ENCODE data around the gene MRPL17. TPM values are rescaled to one million over a fixed set of nuclear protein-coding genes. Genes with fewer than 3 reads are reported as not detected.
A peak's percentile ranks its signal among the peaks of the same experiment; 100 is the strongest.
"Not testable (repeated sequence)": the region's sequence is repeated elsewhere in the genome, so short reads cannot be mapped to it uniquely, and the experiment has no call there.

The MRPL17 gene
- 75.5 and 91.9 TPM in 2 replicates for total RNA-seq

DNA sequence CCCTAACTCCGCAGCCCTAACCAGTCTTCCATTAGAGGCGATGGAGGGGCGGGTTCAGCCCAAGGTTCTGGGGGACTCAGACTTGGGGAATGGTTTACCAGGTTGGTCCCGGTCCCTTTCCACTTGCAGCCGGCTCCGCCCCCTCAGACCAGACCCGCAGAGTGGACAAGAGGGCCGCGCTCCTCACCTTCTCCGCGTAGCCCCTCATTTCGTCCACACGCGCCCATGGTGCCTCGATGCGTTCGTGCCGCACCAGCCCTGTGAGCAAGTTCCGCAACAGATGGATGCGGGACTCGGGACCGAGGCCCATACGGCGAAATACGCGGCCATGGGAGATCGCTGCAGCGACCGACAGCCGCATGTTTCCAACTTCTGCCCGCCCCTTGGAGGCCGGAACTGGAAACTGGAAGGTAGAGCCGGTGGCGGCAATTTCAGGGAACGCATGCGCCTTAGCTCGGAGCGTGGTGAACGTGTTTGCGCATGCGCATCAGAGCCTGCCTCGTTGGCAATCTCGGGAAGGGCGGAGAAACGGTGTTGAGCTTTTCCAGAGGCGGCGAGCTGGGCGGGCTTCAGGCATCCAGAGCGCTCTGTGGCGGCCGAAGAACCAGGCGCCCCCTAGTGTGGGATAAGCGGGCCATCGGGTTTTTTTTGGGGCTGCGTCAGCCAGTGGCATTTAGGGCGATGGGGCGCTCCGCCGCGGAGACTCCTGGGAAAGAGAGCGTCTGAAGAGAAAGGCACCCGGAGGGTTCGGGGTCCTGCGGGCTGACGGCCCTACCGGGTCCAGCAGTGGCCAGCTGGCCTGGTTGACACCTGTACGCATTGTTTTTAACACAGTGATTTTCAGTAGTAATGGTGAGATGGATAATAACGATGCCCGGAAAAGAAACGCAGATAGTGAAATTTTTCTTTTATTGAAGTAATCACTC is at the start of gene MRPL17:
Gene MRPL17, minus strand, starts transcription at position 405 of the 926 bp plus-strand sequence. Its CDS starts 44 bp downstream, at position 361.
- DNase-seq (ENCODE audit: low read depth, low spot score): peak; percentile 95

DNA sequence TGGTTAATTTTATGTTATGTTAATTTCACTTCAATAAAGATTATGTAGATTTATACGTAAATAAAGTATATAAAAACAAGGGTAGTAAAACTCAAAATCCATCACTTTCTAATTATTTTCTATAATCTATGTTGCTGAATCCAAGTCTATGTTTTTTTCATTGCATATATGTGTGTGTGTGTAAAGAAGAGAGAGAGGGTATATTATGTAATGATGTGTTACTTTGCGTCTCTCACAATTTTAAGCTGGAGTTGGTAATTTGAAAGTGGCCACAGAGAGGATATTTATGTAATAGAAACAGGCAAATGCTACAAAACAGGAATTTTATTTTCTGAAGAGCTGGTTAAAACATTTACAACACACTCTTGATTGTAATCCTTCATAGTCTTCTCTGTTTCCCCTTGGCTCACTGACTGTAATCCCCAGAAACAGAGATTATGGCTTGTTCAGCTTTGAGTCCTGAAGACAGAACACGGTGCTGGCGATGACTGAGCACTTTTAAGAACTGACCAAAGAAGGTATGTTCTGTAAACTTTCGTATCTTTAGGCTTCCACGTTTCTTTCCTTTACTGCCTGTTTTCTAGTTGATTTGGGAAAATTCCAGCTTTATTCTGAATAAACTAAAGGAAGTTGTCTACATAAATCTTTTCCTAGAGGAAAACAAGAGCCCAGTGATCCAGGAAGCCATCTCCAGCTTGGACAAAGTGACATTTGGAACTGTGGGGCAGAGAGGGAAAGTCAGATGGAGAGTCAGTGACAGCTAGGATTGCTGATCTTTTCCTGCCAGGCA is 45.0 kb upstream of the MRPL17 start:
- no peak for DNase-seq (ENCODE audit: low read depth, low spot score)

DNA sequence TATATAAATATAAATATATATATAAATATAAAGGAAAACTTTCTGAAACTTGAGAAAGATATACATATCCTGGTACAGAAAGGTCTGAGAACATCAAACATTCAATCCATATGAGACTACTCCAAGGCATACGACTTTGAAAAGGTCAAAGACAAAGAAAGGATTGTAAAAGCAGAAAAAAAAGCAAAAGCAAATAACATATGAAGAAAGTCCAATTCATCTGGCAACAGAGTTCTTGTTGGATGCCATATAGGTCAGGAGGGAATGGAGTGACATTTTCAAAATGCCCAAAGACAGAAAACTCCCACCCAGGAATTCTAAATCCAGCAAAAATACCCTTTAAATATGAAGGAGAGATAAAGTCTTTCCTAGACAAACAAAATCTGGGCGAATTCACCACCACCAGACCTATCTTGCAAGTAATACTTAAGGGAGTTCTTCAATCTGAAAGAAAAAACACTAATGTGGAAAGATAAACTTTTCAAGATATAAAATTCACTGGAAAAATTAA is 42.3 kb upstream of the MRPL17 start:
- no peak for DNase-seq (ENCODE audit: low read depth, low spot score)

DNA sequence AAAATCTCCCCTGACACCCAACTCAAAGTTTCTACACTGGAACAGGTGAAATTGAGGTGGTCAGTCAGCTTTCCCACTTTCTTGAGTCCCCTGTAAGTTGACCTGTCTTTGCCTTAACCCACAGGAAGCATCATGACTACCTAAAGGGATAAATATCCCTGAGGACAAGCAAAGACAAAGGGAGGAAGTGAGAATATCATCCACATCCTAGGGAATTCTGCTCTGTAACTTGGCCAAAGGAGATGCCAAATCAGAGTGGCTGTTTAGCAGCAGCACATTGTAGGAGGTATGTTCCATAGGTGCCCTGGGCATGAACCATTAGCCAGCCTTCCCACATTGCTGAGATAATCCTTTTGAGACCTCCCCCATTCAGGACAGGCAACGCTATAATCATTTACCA is 40.9 kb upstream of the MRPL17 start:
- no peak for DNase-seq (ENCODE audit: low read depth, low spot score)

DNA sequence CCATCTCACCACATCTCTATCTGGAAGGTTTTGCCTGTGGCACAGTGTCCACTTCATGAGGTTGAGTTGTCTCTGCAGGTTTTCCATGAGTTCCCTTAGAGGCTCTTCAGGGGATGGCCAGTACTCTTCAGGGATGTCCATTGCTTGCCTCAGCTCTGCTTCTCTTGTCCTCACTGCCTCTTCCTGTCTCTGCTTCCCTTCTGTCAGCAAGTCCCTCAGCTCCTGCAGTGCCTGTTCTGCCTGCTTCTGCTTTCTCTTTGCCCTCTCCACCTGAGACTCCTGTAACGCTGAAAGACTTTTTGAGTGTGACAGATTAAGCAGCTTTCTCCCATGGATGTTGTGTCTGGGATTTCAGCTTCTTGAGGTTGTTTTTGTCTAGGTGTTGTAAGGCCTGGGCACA is 38.2 kb upstream of the MRPL17 start:
- DNase-seq (ENCODE audit: low read depth, low spot score): no peak

DNA sequence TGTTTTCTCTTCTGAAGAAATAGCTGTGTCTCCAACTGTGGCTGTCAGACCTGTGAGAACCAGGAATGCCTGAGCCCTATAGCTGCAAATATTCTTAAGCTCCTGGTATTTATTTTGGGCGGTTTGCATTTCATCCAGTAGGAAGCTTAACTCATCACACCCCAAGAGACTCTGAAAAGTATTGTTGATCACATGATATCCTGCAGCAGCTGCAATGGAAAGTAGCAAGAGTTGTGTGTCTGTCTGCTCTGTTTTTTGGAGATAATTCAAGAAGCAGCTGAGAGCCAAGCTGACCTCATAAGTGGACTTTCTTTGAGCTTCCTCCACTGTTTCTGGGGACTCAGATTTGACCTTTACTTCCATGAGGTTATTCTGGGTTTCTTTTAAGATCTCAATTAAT is 36.4 kb upstream of the MRPL17 start:
- no peak for DNase-seq (ENCODE audit: low read depth, low spot score)

DNA sequence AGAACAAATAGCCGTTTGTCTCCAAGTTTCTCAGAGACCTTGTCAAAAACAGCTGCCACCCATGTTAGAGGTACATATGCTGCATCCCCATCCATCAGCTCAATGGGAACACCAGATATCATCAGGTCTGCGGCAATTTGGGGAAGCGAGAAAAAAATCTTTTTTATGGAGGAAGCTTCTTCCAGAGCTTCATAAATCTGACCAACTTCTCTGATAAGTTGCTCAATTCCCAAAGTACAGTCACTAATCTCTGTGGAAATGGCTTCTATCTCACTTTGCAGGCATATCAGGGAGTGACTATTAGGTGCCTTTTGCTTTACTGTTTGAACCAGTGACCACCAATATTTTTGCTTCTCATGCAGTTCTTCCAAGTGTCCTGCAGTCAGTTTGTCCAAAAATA is 34.3 kb upstream of the MRPL17 start:
- no peak for DNase-seq (ENCODE audit: low read depth, low spot score)

DNA sequence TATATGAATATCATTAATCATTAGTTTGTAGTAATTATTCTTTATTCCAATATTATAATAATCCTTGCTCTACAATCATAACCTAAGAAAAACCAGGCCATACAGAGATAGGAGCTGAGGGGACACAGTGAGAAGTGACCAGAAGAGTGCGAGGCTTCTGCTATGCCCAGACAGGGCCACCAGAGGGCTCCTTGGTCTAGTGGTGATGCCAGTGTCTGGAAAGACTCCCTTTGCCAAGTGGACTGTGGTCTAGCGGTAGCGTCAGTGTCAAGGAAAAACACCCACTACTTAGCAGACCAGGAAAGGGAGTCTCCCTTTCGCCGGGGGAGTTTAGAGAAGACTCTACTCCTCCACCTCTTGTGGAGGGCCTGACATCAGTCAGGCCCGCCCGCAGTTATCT is 28.4 kb upstream of the MRPL17 start:
- DNase-seq (ENCODE audit: low read depth, low spot score): not testable (repeated sequence)

DNA sequence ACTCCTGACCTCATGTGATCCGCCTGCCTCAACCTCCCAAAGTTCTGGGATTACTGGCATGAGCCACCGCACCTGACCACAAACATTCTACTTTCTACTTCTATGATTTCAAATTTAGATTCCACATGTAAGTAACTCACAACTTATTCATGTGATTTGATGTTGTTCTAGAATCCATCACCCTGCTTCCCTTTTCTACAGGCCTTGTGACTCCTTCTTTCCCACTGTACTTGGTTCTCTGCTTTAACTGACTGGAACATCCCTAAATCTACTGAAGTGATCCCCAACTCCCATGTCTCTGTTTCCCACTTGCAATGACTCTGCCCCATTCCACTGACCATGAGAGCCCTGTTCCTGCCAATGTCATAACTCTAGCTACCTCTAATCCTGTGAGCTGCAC is 25.7 kb upstream of the MRPL17 start:
- DNase-seq (ENCODE audit: low read depth, low spot score): no peak

DNA sequence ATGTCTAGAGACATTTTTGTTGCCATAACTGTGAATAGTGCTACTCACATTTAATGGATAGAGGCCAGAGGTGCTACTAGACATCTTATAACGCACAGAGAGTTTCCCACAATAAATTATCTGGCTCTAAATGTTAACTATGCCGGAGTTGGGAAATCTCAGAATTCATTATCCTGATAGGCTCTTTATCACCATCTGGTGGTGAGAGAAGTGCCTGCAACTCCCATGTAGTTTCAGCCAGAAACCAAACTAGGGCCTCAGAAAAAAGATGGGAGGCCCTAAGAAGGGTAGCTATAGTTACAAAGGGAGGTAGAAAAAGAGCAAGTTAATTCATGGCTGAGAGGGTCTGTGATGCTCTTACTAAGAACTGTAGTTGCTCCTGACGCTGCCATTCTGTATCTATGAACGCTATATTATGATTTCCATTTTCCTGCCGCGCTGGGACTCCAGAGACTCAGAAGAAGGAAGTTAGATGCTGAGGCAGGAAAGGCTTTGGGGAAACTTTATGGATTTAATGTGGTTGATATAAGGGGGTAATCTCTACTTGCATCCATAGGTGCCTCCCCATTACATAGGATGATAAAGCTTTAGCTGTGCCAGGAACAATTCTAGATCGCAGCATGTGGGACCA is 22.9 kb upstream of the MRPL17 start:
- no peak for DNase-seq (ENCODE audit: low read depth, low spot score)

DNA sequence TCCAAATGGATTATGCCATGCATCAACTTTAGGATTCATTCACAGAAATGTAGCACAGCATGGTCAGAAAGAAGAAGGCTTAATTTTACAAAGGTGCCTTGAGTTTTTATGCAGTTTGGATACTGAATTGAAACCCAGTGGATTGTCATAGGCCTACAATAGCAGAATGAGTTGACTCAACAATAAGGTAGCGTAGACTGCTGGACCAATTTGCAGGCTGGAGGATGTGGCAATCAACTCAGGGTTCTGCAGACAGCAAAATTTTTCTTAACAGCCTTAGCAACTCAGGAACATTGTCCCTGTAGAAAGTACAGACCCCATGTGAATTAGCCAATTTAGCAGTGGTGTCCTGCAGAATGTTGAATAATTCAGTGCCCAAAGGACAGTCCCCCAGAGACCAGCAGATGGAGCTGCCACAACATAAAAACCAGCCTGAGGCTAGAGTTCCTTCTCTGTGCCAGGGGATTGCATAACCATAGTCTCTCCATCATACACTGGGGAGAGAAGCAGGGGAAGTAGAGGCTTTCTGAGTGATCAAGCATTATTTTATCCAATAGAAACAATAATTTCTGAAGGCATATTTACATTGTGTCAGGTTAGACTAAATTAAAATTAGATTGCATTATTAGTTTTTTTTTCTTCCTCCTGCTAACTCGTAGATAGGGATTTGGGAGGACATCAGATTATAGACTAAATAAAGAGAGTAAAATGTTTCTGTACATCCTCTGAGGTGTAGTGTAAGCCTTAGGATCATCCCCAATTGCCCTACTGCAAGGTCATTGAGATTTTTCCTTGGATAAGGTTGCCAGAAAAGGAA is 20.3 kb upstream of the MRPL17 start:
- DNase-seq (ENCODE audit: low read depth, low spot score): no peak

DNA sequence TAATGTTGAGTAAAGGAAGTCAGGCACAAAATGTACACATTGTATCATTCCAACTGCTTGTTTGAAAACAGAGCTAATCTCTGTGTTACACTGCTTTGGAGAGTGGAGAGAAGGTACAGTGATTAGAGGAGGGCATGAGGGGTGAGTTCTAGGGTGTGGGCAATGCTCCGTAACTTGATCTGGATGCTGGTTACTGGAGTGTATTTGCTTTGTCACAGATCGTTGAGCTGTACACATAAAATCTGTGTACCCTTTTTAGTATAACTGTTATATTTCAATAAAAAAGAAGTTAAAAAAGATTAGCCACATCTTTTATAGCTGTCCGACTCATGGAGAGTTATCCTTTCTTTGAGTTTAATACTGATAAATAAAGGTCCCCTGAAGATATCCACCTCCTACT is 18.8 kb upstream of the MRPL17 start:
- not testable (repeated sequence) for DNase-seq (ENCODE audit: low read depth, low spot score)

DNA sequence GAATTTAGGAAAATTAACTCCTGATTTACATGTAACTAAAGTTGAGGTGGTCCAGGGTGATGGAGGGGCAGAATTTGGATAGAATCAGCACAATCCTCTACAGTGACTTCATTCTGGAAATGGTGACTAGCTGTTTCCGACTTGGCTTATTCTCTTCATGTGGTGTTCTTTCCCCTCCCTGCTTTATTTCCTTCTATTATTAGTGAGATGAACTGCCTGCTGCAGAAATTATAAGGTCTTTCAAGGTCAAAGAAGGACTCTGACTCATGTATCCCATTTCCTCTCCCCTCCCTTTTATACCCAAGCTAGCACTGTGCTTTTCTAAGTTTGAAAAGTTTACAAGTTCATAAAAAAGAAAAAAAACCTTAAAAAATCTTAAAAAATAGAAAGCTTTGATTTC is 12.2 kb upstream of the MRPL17 start:
- DNase-seq (ENCODE audit: low read depth, low spot score): peak; percentile 90

DNA sequence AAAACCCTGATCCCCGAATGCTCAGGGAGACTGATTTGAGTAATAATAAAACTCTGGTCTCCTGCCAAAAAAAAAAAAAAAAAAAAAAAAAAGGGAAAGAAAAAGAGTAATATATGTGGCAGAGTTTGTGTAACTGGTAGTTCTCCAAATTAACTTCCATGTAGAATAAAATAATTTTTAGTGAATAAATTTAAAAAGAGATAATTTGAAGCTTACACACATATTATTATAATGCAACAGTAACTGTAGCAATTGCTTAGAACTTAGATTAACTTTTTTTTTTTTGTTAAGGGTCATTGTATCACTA is 11.0 kb upstream of the MRPL17 start:
- DNase-seq (ENCODE audit: low read depth, low spot score): no peak

DNA sequence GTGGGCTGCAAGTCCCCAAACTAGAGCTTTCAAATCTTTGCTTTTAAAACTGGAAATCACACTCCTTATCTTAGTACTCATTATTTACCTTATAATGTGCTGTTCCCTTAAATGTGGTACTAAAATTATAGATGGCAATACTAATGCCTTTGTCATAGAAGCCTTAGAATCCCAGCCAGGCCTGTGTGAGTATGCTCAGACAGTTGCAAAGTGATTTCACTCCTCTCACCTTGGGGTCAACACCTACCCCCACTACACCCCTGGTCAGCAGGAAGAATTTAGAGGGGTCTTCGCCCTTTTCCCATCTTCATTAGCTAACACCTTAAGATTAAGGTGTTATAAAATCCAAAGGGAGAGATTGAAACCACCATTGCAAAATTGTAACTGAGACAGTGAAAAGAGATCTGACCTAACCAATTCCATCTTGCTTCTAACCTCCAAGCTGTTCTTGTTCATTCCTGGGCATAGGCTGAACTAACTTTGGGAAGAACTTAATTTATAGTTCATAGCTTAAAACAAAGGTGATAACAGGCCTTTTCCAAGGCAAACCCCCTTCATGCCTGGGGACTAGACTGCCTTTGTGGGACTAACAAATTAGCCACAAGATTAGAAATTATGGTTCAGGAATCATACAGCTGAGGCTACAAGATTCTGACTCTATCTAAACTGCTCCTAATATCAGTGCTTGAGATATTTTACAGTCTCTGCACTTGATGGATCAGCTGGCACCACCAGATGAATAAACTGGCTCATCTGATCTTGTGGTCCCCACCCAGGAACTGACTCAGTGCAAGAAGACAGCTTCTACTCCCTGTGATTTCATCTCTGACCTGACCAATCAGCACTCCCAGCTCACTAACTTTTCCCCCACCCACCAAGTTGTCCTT is 10.4 kb upstream of the MRPL17 start:
- DNase-seq (ENCODE audit: low read depth, low spot score): no peak

DNA sequence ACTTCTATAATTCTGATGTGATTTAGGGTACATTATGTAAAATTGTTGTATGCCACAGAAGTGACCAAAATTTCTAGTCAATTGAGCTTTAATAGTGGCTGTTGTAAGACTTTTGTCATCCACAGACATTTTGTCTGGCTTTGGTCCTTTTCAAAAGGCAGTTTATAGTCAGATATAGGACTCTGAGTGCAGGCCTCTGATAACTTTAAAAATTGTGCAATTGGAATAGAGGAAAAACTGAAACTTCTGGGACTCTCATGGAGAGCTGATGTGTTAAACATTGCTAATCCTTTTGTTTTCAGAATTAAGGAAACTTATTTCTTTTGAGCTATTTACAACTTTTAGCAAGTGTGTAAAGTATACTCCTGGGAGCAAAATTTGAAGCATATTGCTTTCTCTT is 9.0 kb upstream of the MRPL17 start:
- DNase-seq (ENCODE audit: low read depth, low spot score): no peak

DNA sequence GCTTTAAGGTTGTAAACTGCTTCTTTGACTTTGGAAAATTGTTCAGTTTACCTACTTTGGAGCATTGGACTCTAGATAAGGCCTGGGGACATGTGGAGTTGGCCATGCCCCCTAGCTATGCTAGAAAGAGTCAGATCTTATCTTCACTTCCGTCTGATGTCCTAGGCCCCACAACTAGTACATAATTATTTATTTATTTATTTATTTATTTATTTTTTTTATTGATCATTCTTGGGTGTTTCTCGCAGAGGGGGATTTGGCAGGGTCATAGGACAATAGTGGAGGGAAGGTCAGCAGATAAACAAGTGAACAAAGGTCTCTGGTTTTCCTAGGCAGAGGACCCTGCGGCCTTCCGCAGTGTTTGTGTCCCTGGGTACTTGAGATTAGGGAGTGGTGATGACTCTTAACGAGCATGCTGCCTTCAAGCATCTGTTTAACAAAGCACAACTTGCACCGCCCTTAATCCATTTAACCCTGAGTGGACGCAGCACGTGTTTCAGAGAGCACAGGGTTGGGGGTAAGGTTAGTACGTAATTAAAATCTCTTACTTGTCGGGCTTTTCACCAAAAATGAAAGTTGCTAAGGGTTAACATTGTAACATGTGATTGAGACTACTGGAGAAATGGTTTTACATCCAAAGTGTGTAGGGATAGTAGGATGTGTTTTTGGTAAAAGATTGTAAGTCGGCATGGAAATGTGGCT is 7.4 kb upstream of the MRPL17 start:
- not testable (repeated sequence) for DNase-seq (ENCODE audit: low read depth, low spot score)

DNA sequence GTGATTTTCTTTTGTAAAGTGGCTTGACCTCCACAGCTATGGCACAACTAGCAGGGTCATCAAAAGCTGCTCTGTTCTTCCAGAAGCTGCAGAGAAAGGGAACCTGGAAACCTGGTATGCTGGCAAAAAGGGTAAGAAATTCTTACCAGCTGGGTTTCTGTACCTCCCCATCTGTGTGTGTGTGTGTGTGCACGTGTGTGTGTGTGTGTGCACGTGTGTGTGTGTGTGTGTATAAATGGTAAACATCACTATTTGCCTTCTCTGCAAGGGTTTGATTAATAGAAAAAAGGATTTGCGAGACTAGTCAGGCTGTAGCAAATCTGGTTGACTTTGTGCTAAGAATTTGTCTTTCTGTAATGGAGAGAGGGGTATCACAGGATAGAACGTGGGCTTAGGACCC is 4.7 kb upstream of the MRPL17 start:
- DNase-seq (ENCODE audit: low read depth, low spot score): no peak

DNA sequence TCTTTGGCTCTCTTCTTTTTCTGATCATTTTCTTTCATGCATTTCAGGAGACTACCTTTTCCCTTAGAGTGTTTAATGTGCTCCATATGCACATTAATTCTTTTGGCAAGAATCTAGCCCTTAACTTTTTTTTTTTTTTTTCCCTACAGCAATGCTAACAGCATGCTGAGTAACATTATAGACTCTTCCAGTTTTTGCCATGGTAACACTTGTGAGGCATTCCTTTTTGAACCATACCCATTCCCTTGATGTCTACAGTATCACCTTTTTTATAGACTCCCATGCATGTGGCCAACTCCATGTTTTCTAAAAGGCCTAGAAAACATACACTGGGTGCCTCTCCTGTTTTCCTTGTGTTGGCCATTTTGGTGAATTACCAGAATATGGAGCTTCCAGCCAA is 2.9 kb upstream of the MRPL17 start:
- no peak for DNase-seq (ENCODE audit: low read depth, low spot score)

DNA sequence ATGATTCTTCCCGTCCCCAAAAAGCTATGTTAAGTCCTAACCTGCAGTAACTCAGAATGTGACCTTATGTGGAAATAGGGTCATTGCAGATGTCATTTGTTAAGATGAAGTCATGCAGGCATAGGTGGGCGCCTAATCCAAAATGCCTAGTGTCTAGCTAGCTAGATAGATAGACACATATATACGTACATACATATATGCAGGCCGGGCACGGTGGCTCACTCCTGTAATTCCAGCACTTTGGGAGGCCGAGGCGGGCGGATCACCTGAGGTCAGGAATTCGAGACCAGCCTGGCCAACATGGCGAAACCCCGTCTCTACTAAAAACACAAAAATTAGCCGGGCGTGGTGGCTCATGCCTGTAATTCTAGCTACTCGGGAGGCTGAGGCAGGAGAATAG is 928 bp upstream of the MRPL17 start:
- DNase-seq (ENCODE audit: low read depth, low spot score): not testable (repeated sequence)

Data from pulmonary artery endothelial cell (primary cell).